Activated naive CD8-positive, alpha-beta T cell treated with anti-CD3 and anti-CD28 coated beads for 36 hours (primary cell): ENCODE measurements around the gene ERC1. TPM values are rescaled to one million over a fixed set of nuclear protein-coding genes. Genes with fewer than 3 reads are reported as not detected.
"Not testable (repeated sequence)": the region's sequence is repeated elsewhere in the genome, so short reads cannot be mapped to it uniquely, and the experiment has no call there.

Experiments used
- DNase-seq: peaks from one replicate; pipeline ENCODE4 v3.0.0; 2021
- H3K27ac Mint-ChIP-seq: one replicate; pipeline ENCODE4 v1.8.0; 2022; ENCODE audit warnings: mild to moderate bottlenecking, moderate library complexity, mixed read lengths
- H3K27me3 Mint-ChIP-seq: one replicate; pipeline ENCODE4 v1.8.0; 2022; ENCODE audit warnings: mild to moderate bottlenecking, mixed read lengths
- H3K36me3 Mint-ChIP-seq: one replicate; pipeline ENCODE4 v1.8.0; 2021; ENCODE audit warnings: mild to moderate bottlenecking, mixed read lengths
- H3K4me1 Mint-ChIP-seq: one replicate; pipeline ENCODE4 v1.8.0; 2021; ENCODE audit warnings: mixed read lengths
- H3K4me3 Mint-ChIP-seq: one replicate; pipeline ENCODE4 v1.8.0; 2022; ENCODE audit warnings: mild to moderate bottlenecking, moderate library complexity, mixed read lengths
- H3K9me3 Mint-ChIP-seq: one replicate; pipeline ENCODE4 v1.8.0; 2022; ENCODE audit warnings: mixed read lengths
- total RNA-seq, 2 experiments: library from RNA; stranded (reverse); gene quantifications; one replicate each; pipeline ENCODE4 v1.2.3, GENCODE V29; 2021

ERC1 gene
- total RNA-seq, 2 experiments from 2014 or later = 24.0 to 25.5 TPM

GRCh38 chr12:1355396-1355795 is 364.4 kb downstream of the ERC1 start:
- peaks cover 2% of the 10 kb centered on the region for H3K36me3 Mint-ChIP-seq
- no peaks in the 10 kb centered on the region for H3K4me1 Mint-ChIP-seq
- H3K4me3 Mint-ChIP-seq = no peak overlapping the region
- H3K9me3 Mint-ChIP-seq = no peaks in the 10 kb centered on the region
- H3K27ac Mint-ChIP-seq = no peak overlapping the region
- H3K27me3 Mint-ChIP-seq = no peaks in the 10 kb centered on the region
- no peak for DNase-seq

GRCh38 chr12:1355871-1356270 is 364.8 kb downstream of the ERC1 start:
- not testable (repeated sequence) for H3K4me1 Mint-ChIP-seq, DNase-seq, H3K27me3 Mint-ChIP-seq, H3K9me3 Mint-ChIP-seq, H3K36me3 Mint-ChIP-seq, H3K27ac Mint-ChIP-seq, H3K4me3 Mint-ChIP-seq

DNA sequence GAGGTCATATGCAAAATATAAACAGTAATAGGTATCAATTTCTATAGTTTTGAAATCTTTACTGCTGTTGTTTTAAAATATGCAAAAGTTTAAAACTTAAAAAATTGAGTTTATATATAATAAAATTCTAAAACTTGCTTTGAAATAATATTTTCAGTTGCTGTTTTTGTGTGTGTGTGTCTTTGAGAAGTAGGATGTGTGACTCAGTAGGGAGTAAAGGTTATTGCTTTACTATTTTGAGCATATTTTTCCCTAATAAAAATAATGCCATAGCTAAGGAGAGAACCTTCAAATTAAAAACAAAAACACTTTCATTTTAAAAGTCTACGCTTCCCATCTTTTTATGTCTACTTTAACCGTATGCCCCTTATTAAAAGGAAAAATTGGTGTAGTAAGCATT is 365.3 kb downstream of the ERC1 start:
- DNase-seq = no peak
- H3K4me3 Mint-ChIP-seq = no peak overlapping the region
- H3K4me1 Mint-ChIP-seq = no peaks in the 10 kb centered on the region
- no peaks in the 10 kb centered on the region for H3K9me3 Mint-ChIP-seq
- no peaks in the 10 kb centered on the region for H3K27me3 Mint-ChIP-seq
- no peak overlapping the region for H3K27ac Mint-ChIP-seq
- peaks cover 2% of the 10 kb centered on the region for H3K36me3 Mint-ChIP-seq

- H3K36me3 Mint-ChIP-seq = peaks cover 2% of the 10 kb centered on the region
- H3K4me1 Mint-ChIP-seq = no peaks in the 10 kb centered on the region
- no peak overlapping the region for H3K4me3 Mint-ChIP-seq
- no peaks in the 10 kb centered on the region for H3K27me3 Mint-ChIP-seq
- H3K27ac Mint-ChIP-seq = no peak overlapping the region
- no peak for DNase-seq
- H3K9me3 Mint-ChIP-seq = no peaks in the 10 kb centered on the region
Observed at GRCh38 chr12:1357171-1357570, 366.1 kb downstream of the ERC1 start.

DNA sequence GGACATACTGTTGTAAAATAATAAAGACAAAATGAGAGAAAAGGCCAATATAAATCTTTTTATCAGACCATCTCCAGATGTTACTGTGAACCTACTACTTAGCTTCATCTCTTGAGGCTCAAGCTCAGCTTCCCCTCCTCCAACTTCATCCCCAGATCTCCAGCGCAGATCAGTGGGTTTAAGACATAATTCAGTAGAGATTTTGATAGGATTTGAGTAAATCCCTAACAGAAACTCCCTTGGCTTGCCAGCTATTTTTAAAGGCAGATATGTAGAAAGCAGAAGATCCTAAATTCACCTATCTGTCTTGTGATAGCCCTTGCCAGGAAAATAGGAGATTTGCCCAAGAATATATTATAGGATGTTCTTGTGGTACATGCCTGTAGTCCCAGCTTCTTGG is 366.7 kb downstream of the ERC1 start:
- Mint-ChIP-seq H3K36me3 (peaks cover 2% of the 10 kb centered on the region), H3K27me3 (no peaks in the 10 kb centered on the region), H3K4me3 (no peak overlapping the region), H3K27ac (no peak overlapping the region), H3K4me1 (no peaks in the 10 kb centered on the region), H3K9me3 (no peaks in the 10 kb centered on the region)
- DNase-seq = no peak

DNA sequence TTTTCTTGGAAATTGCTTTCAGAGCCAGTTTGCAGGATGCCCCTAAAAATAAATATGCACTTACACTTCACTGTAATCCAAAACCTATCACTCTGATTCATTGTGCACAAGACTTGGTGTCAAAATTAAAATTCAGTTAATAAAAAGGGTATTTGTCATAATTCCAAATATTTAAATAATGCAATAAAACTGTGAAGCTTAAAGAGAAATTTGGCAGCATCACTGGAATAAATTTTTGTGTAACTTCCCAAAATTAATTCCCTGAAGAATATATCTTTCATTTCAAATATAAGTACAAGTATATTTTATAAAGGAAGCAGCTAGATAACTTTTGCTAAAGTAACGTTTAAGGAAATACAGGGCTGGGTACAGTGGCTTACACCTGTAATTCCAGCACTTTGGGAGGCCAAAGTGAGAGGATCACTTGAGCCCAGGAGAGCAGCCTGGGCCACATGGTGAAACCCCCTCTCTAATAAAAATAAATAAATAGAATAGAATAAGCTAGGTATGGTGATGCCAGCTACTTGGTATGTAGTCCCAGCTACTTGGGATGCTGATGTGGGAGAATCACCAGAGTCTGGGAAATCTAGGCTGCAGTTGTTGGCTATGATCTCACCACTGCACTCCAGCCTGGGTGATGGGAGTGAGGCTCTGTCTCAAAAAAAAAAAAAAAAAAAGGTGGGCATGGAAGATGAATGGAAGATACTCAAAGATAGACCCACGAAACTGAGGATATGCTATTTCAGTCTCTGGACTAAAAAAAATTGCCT is 369.6 kb downstream of the ERC1 start:
- H3K27me3 Mint-ChIP-seq = no peaks in the 10 kb centered on the region
- no peaks in the 10 kb centered on the region for H3K9me3 Mint-ChIP-seq
- peaks cover 6% of the 10 kb centered on the region for H3K36me3 Mint-ChIP-seq
- no peak overlapping the region for H3K27ac Mint-ChIP-seq
- no peak for DNase-seq
- no peak overlapping the region for H3K4me3 Mint-ChIP-seq
- H3K4me1 Mint-ChIP-seq = no peaks in the 10 kb centered on the region

DNA sequence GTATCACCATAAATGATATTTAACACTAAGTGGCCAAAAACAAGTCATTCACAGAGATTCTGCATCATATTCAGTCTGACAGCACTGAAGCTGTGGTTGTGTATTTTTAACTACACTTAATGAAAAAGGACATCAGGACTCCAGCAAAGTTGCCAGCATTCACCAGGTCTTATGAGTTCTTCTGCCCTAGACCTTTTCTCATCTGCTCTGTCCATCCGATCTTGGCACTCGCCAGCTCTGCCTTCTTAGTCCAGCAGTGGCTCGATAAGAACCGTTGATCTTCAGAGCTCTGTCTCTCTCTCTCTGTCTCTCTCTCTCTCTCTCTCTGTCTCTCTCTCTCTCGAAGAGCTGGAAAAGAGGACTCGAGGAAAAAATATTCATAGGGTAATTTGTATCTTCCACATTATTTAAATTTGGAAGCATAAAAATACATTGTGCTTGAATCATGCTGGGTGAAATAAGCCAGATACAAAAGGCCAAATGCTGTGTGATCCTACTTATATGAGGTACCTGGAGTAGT is 371.2 kb downstream of the ERC1 start:
- DNase-seq = no peak
- Mint-ChIP-seq H3K36me3 (peaks cover 4% of the 10 kb centered on the region), H3K4me3 (no peak overlapping the region), H3K4me1 (no peaks in the 10 kb centered on the region), H3K9me3 (no peaks in the 10 kb centered on the region), H3K27ac (no peak overlapping the region), H3K27me3 (no peaks in the 10 kb centered on the region)

DNA sequence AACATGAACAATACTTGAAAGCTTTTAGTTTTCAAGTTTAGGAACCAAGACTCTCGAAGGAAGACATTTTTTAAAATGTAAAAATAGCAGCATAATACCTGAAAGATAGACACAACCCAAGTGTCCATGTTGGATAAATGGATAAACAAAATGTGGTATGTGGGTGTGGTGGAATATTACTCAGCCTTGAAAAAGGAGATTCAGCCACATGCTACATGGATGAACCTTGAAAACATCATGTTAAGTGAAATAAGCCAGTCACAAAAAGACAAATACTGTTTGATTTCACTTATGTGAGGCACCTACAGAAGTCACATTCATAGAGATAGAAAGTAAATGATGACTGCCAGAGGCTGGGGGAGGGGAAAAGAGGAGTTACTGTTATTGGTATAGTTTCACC is 374.7 kb downstream of the ERC1 start:
- peaks cover 4% of the 10 kb centered on the region for H3K36me3 Mint-ChIP-seq
- no peaks in the 10 kb centered on the region for H3K9me3 Mint-ChIP-seq
- DNase-seq = no peak
- H3K4me1 Mint-ChIP-seq = peaks cover 6% of the 10 kb centered on the region
- no peak overlapping the region for H3K27ac Mint-ChIP-seq
- no peaks in the 10 kb centered on the region for H3K27me3 Mint-ChIP-seq
- no peak overlapping the region for H3K4me3 Mint-ChIP-seq

- H3K36me3 Mint-ChIP-seq = peaks cover 9% of the 10 kb centered on the region
- peaks cover 6% of the 10 kb centered on the region for H3K4me1 Mint-ChIP-seq
- no peaks in the 10 kb centered on the region for H3K9me3 Mint-ChIP-seq
- H3K4me3 Mint-ChIP-seq = no peak overlapping the region
- no peaks in the 10 kb centered on the region for H3K27me3 Mint-ChIP-seq
- H3K27ac Mint-ChIP-seq = no peak overlapping the region
- no peak for DNase-seq
Observed at GRCh38 chr12:1367331-1368291, 376.6 kb downstream of the ERC1 start.

DNA sequence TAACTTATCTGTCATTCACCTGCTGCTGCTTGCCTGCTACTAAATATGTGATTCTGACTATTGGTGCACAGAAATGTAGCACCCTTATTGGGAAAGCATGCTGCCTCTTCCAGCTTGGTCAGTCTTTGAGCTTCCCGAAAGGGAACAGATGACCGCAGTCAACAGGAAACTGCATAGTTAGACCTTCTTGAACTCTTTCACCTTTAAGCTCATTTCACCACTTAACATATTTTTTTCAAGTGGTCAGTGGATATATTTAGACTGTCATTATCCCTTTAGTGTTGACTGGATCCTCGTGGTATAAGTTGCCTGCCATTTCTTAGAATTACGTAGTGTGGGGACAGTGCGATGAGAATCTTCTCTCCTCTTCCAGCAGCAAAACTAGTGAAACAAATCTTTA is 378.4 kb downstream of the ERC1 start:
- Mint-ChIP-seq H3K4me3 (no peak overlapping the region), H3K9me3 (no peaks in the 10 kb centered on the region), H3K36me3 (peaks cover 8% of the 10 kb centered on the region), H3K27ac (no peak overlapping the region), H3K4me1 (peaks cover 6% of the 10 kb centered on the region), H3K27me3 (no peaks in the 10 kb centered on the region)
- no peak for DNase-seq

GRCh38 chr12:1369938-1370500 is 379.0 kb downstream of the ERC1 start:
- DNase-seq = no peak
- H3K27me3 Mint-ChIP-seq = no peaks in the 10 kb centered on the region
- H3K9me3 Mint-ChIP-seq = no peaks in the 10 kb centered on the region
- no peak overlapping the region for H3K27ac Mint-ChIP-seq
- H3K4me1 Mint-ChIP-seq = peaks cover 6% of the 10 kb centered on the region
- H3K36me3 Mint-ChIP-seq = peaks cover 8% of the 10 kb centered on the region
- H3K4me3 Mint-ChIP-seq = no peak overlapping the region

- no peaks in the 10 kb centered on the region for H3K4me1 Mint-ChIP-seq
- DNase-seq = no peak
- no peak overlapping the region for H3K4me3 Mint-ChIP-seq
- peaks cover 13% of the 10 kb centered on the region for H3K36me3 Mint-ChIP-seq
- no peak overlapping the region for H3K27ac Mint-ChIP-seq
- no peaks in the 10 kb centered on the region for H3K27me3 Mint-ChIP-seq
- no peaks in the 10 kb centered on the region for H3K9me3 Mint-ChIP-seq
Observed at GRCh38 chr12:1373901-1374735, 383.1 kb downstream of the ERC1 start.

DNA sequence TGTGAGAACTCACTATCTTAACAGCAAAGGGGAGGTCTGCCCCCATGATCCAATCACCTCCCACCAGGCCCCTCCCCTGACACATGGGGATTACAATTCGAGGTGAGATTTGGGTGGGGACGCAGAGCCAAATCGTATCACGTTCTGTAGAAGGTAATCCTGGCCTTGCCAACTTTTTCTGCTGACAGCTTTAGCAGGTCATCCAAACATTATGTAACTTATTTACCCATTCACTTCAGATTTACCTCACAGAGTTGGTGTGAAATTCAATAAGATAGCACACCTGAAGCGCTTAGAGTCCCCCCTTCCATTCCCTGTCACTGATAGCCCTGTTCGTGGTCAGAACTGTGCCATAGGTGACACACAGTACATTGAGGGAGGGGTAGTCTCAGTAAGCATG is 384.3 kb downstream of the ERC1 start:
- no peak overlapping the region for H3K27ac Mint-ChIP-seq
- no peaks in the 10 kb centered on the region for H3K9me3 Mint-ChIP-seq

GRCh38 chr12:1377117-1377516 is 386.1 kb downstream of the ERC1 start:
- no peak overlapping the region for H3K27ac Mint-ChIP-seq
- H3K9me3 Mint-ChIP-seq = no peaks in the 10 kb centered on the region
- no peak for DNase-seq
- peaks cover 8% of the 10 kb centered on the region for H3K36me3 Mint-ChIP-seq
- H3K4me3 Mint-ChIP-seq = no peak overlapping the region
- no peaks in the 10 kb centered on the region for H3K4me1 Mint-ChIP-seq
- H3K27me3 Mint-ChIP-seq = no peaks in the 10 kb centered on the region

More for the DNA sequence above, 384.3 kb downstream of the ERC1 start:
- no peak for DNase-seq
- H3K36me3 Mint-ChIP-seq = peaks cover 13% of the 10 kb centered on the region
- no peak overlapping the region for H3K4me3 Mint-ChIP-seq
- no peaks in the 10 kb centered on the region for H3K4me1 Mint-ChIP-seq
- H3K27me3 Mint-ChIP-seq = no peaks in the 10 kb centered on the region
